Adrenal gland (tissue), 12 donors: ENCODE measurements around the gene KLC4. TPM values are rescaled to one million over a fixed set of nuclear protein-coding genes. Genes with fewer than 3 reads are reported as not detected.
A peak's percentile ranks its signal among the peaks of the same experiment; 100 is the strongest.

Experiments used
- DNase-seq, 7 donors: peaks; one replicate each; pipeline ENCODE4 v3.0.0-alpha.2; 2019 to 2020
- H3K27ac ChIP-seq, 5 donors: fragments of 200-600 bp; sonication (generic) in 4 of 5; 1 replicate in 3 of 5; 2 replicates in 2 of 5; pipeline versions ENCODE4 v1.5.1 to v1.8.0; 2016 to 2020; ENCODE audit warnings: mild to moderate bottlenecking in 1 of 5
- H3K27me3 ChIP-seq: fragments of 200-600 bp; 2 replicates; pipeline ENCODE4 v1.8.0; 2021
- H3K36me3 ChIP-seq, 2 donors: fragments of 200-600 bp; replicated peaks in 1 of 2; 1 replicate in 1 of 2; 2 replicates in 1 of 2; pipeline versions ENCODE4 v1.5.1 to v1.8.0; 2018 to 2022
- H3K4me1 ChIP-seq, 2 donors: fragments of 200-600 bp; replicated peaks in 1 of 2; 1 replicate in 1 of 2; 2 replicates in 1 of 2; pipeline versions ENCODE4 v1.5.1 to v1.8.0; 2018 to 2021
- H3K4me3 ChIP-seq, 4 donors: fragments of 200-600 bp; sonication (generic) in 3 of 4; one replicate each; pipeline ENCODE4 v1.5.1; 2016 to 2018
- H3K9me3 ChIP-seq, 3 donors: fragments of 200-600 bp; sonication (generic) in 1 of 3; replicated peaks in 1 of 3; 1 replicate in 2 of 3; 2 replicates in 1 of 3; pipeline versions ENCODE4 v1.5.1 to v1.8.0; 2016 to 2021
- CTCF ChIP-seq, 6 experiments: fragments of 450-650 bp in 4 of 6; fragments of 200-600 bp in 2 of 6; sonication (generic) in 1 of 6; IDR thresholded peaks; 1 replicate in 5 of 6; 2 replicates in 1 of 6; pipeline versions ENCODE4 v1.5.1 to v1.8.0; 2016 to 2021; ENCODE audit warnings: antibody characterized with exemption in 6 of 6, mild to moderate bottlenecking in 2 of 6, moderate library complexity in 1 of 6
- POLR2A ChIP-seq, 2 donors: fragments of 450-650 bp; IDR thresholded peaks; one replicate each; pipeline ENCODE4 v1.6.1; 2017; ENCODE audit warnings: antibody characterized with exemption in 2 of 2, mild to moderate bottlenecking in 2 of 2, moderate library complexity in 1 of 2
- WGBS, 4 donors: extraction: QIAGEN DNeasy Blood & Tissue Kit in 2 of 4; methylation state at CpG; one replicate each; pipeline versions ENCODE4 v1.1.5 to v1.1.7; 2013 to 2017; 5-methylcytosine and 5-hydroxymethylcytosine counted together
- intact Hi-C, 2 donors: fragments of 100-400 bp; cut with DNase I; formaldehyde crosslinking; loops; one replicate each; pipeline versions ENCODE4 v1.14.1 to v1.15.0; 2022 to 2023
- polyA plus RNA-seq, 3 donors: library from polyadenylated mRNA; stranded (reverse); fragments of 200-250 nt in 2 of 3; fragments of 350-450 nt in 1 of 3; fragmentation: Illumina TruSeq in 1 of 3; extraction: RNeasy Lipid Tissue Mini Kit (QIAGEN cat#74804) in 1 of 3; gene quantifications; one replicate each; pipeline ENCODE4 v1.2.3, GENCODE V29; 2013 to 2014
- total RNA-seq, 9 donors: library from RNA; depleted of rRNA in 4 of 9; stranded (reverse); fragments of >200 nt in 4 of 9; fragments of 120-200 nt in 1 of 9; fragmentation: NEBNext Ultra II Directional in 1 of 9; extraction: Animal tissue kit (Norgen Biotek cat#: 25700) in 1 of 9; gene quantifications; one replicate each; pipeline versions ENCODE4 v1.1.0 to v1.2.4, GENCODE V29; 2013 to 2023
- donor health status: healthy with polysubstance abuse.
- donor health status: Bipolar disorder and iron deficiency.
- donor health status: DM: yes; HTN: yes; CAD: no.
- donor health status: DM: no; HTN: no; CAD: no.
- donor health status: DM: no; HTN: no; CAD: no.
- donor health status: DM: yes; HTN: yes; CAD: no.

Gene KLC4
- total and polyA plus RNA-seq, 12 donors = 14.2 to 84.9 (median 33.9) TPM

GRCh38 chr6:43058531-43058930 lies 900 bp upstream of the KLC4 start:
- Histone ChIP-seq H3K27ac (peak overlapping the region in 3 of 5 donors; percentile 73 to 94 (median 92)), H3K4me3 (peak overlapping the region in 2 of 4 donors; percentile 60 to 72), H3K27me3 (no peaks in the 10 kb centered on the region), H3K4me1 (peaks cover 13 to 23% of the 10 kb centered on the region in 2 donors), H3K36me3 (peaks cover 0 to 28% of the 10 kb centered on the region in 2 donors), H3K9me3 (no peaks in the 10 kb centered on the region)
- no peak for DNase-seq
- WGBS, 4 donors = 50 to 69% (median 60%) methylated on average over 1 of the region's 1 CpG
- TF ChIP-seq POLR2A (IDR thresholded peaks at IDR 0.05) (no peak), CTCF (IDR thresholded peaks at IDR 0.05) (no peak)
- intact Hi-C loops = no loop called here

DNA sequence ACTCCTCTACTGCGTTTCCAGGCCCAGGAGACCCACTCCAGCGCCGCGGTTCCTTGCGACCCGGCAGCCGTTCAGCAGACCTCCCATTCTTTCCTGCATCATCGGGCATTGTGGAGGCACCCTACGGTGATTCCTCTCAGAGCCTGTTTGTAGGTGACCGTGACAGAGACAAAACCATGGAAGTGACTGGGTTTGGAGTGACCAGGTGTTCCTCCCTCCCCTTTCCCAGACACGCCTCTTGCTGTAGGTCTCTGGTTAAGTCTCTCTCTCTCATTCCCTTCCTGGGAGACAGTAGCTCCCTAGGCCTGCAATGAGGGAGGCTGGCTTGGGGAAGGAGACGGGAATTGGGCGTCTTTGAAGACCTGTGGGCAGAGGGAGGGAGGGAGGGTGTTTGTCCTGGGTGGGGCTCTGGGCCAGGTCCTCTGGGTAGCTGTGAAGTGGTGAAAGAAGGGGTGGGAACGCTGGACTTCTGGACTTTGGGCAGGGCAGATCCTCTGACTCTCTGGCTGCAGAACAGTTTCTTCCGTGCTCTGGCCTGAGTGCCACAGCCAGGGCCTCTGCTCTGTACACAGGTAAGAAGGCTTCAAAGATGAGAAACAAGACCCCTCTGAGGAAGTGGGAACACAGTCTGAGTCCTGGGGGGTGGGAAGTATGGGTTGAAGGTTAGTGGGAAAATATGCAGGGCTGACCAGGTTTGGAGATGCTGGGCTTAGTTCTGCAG lies 763 bp downstream of the KLC4 start:
- Histone ChIP-seq H3K36me3 (peaks cover 0 to 26% of the 10 kb centered on the region in 2 donors), H3K4me3 (peak overlapping the region; percentile 6 to 90 (median 64)), H3K4me1 (peaks cover 13 to 16% of the 10 kb centered on the region in 2 donors), H3K27ac (peak overlapping the region; percentile 60 to 94 (median 75)), H3K9me3 (no peaks in the 10 kb centered on the region), H3K27me3 (no peaks in the 10 kb centered on the region)
- TF ChIP-seq POLR2A (IDR thresholded peaks at IDR 0.05) = peak in 1 of 2 donors; percentile 0
- no peak for TF ChIP-seq CTCF (IDR thresholded peaks at IDR 0.05)
- intact Hi-C loops = loop anchor here in 1 of 2 donors (5.0 kb wide), 1 partner anchor 82 kb away; no protein-coding TSS in a partner anchor
- 10 to 20% (median 15%) methylated on average over 9 to 15 of the region's 15 CpGs for WGBS, 4 donors
- peak in 2 of 7 donors; percentile 33 to 39 for DNase-seq

- Histone ChIP-seq H3K4me1 (peaks cover 13 to 16% of the 10 kb centered on the region in 2 donors), H3K27me3 (no peaks in the 10 kb centered on the region), H3K27ac (no peak overlapping the region), H3K9me3 (no peaks in the 10 kb centered on the region), H3K4me3 (no peak overlapping the region), H3K36me3 (peaks cover 0 to 27% of the 10 kb centered on the region in 2 donors)
- no peak for DNase-seq
- intact Hi-C loops = loop anchor here in 1 of 2 donors (5.0 kb wide), 1 partner anchor 81 kb away; no protein-coding TSS in a partner anchor
- TF ChIP-seq POLR2A (IDR thresholded peaks at IDR 0.05) (no peak), CTCF (IDR thresholded peaks at IDR 0.05) (no peak)
- WGBS, 4 donors = 83 to 86% (median 84%) methylated on average over 12 of the region's 12 CpGs
Observed at GRCh38 chr6:43060755-43061633, 1.6 kb downstream of the KLC4 start.

DNA sequence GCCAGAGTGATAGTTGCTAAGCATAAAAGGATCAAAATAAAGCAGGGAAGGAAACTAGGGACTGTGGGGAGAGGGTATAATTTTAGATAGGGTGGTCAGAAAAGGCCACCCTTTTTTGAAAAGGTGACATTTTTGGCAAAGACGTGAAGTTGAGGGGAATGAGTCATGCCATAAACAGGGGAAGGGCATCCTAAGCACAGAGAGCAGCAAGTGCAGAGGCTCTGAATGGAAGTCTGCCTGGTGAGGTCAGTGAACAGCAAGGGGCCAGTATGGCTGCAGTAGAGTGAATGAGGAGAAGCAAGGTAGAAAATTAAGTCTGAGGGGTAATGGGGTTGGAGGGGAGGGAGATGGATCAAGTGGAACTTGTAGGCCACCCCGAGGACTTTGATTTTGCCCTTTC lies 2.4 kb downstream of the KLC4 start:
- intact Hi-C loops = loop anchor here in 1 of 2 donors (5.0 kb wide), 1 partner anchor 80 kb away; no protein-coding TSS in a partner anchor
- peaks cover 13 to 16% of the 10 kb centered on the region in 2 donors for H3K4me1 ChIP-seq
- 45 to 67% (median 64%) methylated on average over 2 of the region's 2 CpGs for WGBS, 4 donors
- H3K9me3 ChIP-seq = no peaks in the 10 kb centered on the region
- DNase-seq = no peak
- no peak overlapping the region for H3K4me3 ChIP-seq
- no peaks in the 10 kb centered on the region for H3K27me3 ChIP-seq
- no peak overlapping the region for H3K27ac ChIP-seq
- peaks cover 0 to 27% of the 10 kb centered on the region in 2 donors for H3K36me3 ChIP-seq
- TF ChIP-seq CTCF (IDR thresholded peaks at IDR 0.05) = no peak
- no peak for TF ChIP-seq POLR2A (IDR thresholded peaks at IDR 0.05)
